Activated CD4-positive, alpha-beta T cell treated with anti-CD3 and anti-CD28 coated beads for 48 hours (primary cell): ENCODE results near the gene ANXA1.
"Not testable (repeated sequence)": the region's sequence is repeated elsewhere in the genome, so short reads cannot be mapped to it uniquely, and the experiment has no call there.

ENCODE experiments used
- DNase-seq: peaks from one replicate; pipeline ENCODE4 v3.0.0-alpha.2; 2020

The ANXA1 gene

GRCh38 chr9:73170185-73170957, 18.7 kb downstream of the ANXA1 start:
- DNase-seq: no peak

GRCh38 chr9:73172901-73173215, 21.2 kb downstream of the ANXA1 start:
- DNase-seq: no peak

- DNase-seq: no peak
Measured at GRCh38 chr9:73173557-73174329, 22.1 kb downstream of the ANXA1 start.

- no peak for DNase-seq
Measured at GRCh38 chr9:73174330-73174980, 22.8 kb downstream of the ANXA1 start.

GRCh38 chr9:73176450-73176875, 24.8 kb downstream of the ANXA1 start:
- DNase-seq: no peak

GRCh38 chr9:73178044-73178443, 26.4 kb downstream of the ANXA1 start:
- no peak for DNase-seq

- no peak for DNase-seq
Measured at GRCh38 chr9:73179589-73179988, 27.9 kb downstream of the ANXA1 start.

- DNase-seq: no peak
Measured at GRCh38 chr9:73180403-73180802, 28.7 kb downstream of the ANXA1 start.

- no peak for DNase-seq
Measured at GRCh38 chr9:73182928-73183327, 31.3 kb downstream of the ANXA1 start.

- DNase-seq: no peak
Measured at GRCh38 chr9:73183428-73183827, 31.8 kb downstream of the ANXA1 start.

- no peak for DNase-seq
Measured at GRCh38 chr9:73183917-73184861, 32.5 kb downstream of the ANXA1 start.

GRCh38 chr9:73191109-73191508, 39.4 kb downstream of the ANXA1 start:
- DNase-seq: not testable (repeated sequence)

- no peak for DNase-seq
Measured at GRCh38 chr9:73194284-73194683, 42.6 kb downstream of the ANXA1 start.

GRCh38 chr9:73199448-73199847, 47.8 kb downstream of the ANXA1 start:
- no peak for DNase-seq

- peak; percentile 27 for DNase-seq
Measured at GRCh38 chr9:73199886-73200285, 48.2 kb downstream of the ANXA1 start.

- DNase-seq: no peak
Measured at GRCh38 chr9:73200694-73201452, 49.2 kb downstream of the ANXA1 start.

- DNase-seq: no peak
Measured at GRCh38 chr9:73202980-73203379, 51.3 kb downstream of the ANXA1 start.

GRCh38 chr9:73204936-73205335, 53.3 kb downstream of the ANXA1 start:
- no peak for DNase-seq

GRCh38 chr9:73206851-73207250, 55.2 kb downstream of the ANXA1 start:
- no peak for DNase-seq

GRCh38 chr9:73210886-73211666, 59.4 kb downstream of the ANXA1 start:
- no peak for DNase-seq

- DNase-seq: peak; percentile 32
Measured at GRCh38 chr9:73213300-73213699, 61.6 kb downstream of the ANXA1 start.
